DOHH2 (cell line): ENCODE measurements around the gene TNS1.

ENCODE experiments used
- H3F3A ChIP-seq: fragments of 200-600 bp; sonication (generic), shearing (Covaris generic); 2 replicates; pipeline ENCODE4 v1.6.0; 2016; ENCODE audit warnings: antibody characterized with exemption, mild to moderate bottlenecking; ENCODE audit not compliant: control insufficient read depth, insufficient read depth
- H3K27ac ChIP-seq: fragments of 200-600 bp; sonication (generic); 2 replicates; pipeline ENCODE4 v1.5.1; 2014; ENCODE audit warnings: low read depth, mild to moderate bottlenecking, low read length, moderate library complexity
- H3K27me3 ChIP-seq: fragments of 200-600 bp; sonication (generic); 2 replicates; pipeline ENCODE4 v1.6.1; 2014; ENCODE audit warnings: mild to moderate bottlenecking, low read length, mixed read lengths; ENCODE audit not compliant: control insufficient read depth
- H3K36me3 ChIP-seq: fragments of 200-600 bp; sonication (generic); 2 replicates; pipeline ENCODE4 v1.6.1; 2014; ENCODE audit warnings: mild to moderate bottlenecking, low read length, moderate library complexity, mixed read lengths; ENCODE audit not compliant: control insufficient read depth
- H3K4me1 ChIP-seq: fragments of 200-600 bp; sonication (generic); 2 replicates; pipeline ENCODE4 v1.6.1; 2014; ENCODE audit warnings: mild to moderate bottlenecking, low read length, mixed read lengths; ENCODE audit not compliant: control insufficient read depth
- H3K4me2 ChIP-seq: fragments of 200-600 bp; sonication (generic); 2 replicates; pipeline ENCODE4 v1.6.0; 2014; ENCODE audit warnings: mild to moderate bottlenecking, low read length, moderate library complexity
- H3K4me3 ChIP-seq: fragments of 200-600 bp; sonication (generic); 2 replicates; pipeline ENCODE4 v1.5.1; 2014; ENCODE audit warnings: mild to moderate bottlenecking, low read length, mixed read lengths
- H3K79me2 ChIP-seq: fragments of 200-600 bp; sonication (generic); 2 replicates; pipeline ENCODE4 v1.6.1; 2014; ENCODE audit warnings: mild to moderate bottlenecking, low read length, mixed read lengths; ENCODE audit not compliant: control insufficient read depth
- H3K9me2 ChIP-seq: fragments of 200-600 bp; sonication (generic); replicated peaks from 2 replicates; pipeline ENCODE4 v1.6.1; 2014; ENCODE audit warnings: mild to moderate bottlenecking, low read length, mixed read lengths; ENCODE audit not compliant: control insufficient read depth
- H3K9me3 ChIP-seq: fragments of 200-600 bp; sonication (generic); 2 replicates; pipeline ENCODE4 v1.6.1; 2014; ENCODE audit warnings: antibody characterized with exemption, low read length, mixed read lengths; ENCODE audit not compliant: control insufficient read depth, insufficient read depth
- H4K20me1 ChIP-seq: fragments of 200-600 bp; sonication (generic); 2 replicates; pipeline ENCODE4 v1.6.0; 2014; ENCODE audit warnings: low read depth, mild to moderate bottlenecking, antibody characterized with exemption, low read length, moderate library complexity; ENCODE audit not compliant: control insufficient read depth, insufficient read depth
- EZH2phosphoT487 ChIP-seq: fragments of 200-600 bp; sonication (generic); IDR thresholded peaks from 2 replicates; pipeline ENCODE4 v1.6.1; 2017; ENCODE audit warnings: borderline replicate concordance, mild to moderate bottlenecking, antibody characterized with exemption, low read length, moderate library complexity, mixed read lengths
- TF ChIP-seq, protein P1 (sequence below): fragments of 200-600 bp; sonication (generic); IDR thresholded peaks from one replicate; pipeline ENCODE4 v1.5.1; 2014; ENCODE audit warnings: antibody characterized with exemption, mild to moderate bottlenecking, low read depth, low read length; ENCODE audit not compliant: poor library complexity, severe bottlenecking

Gene TNS1

DNA sequence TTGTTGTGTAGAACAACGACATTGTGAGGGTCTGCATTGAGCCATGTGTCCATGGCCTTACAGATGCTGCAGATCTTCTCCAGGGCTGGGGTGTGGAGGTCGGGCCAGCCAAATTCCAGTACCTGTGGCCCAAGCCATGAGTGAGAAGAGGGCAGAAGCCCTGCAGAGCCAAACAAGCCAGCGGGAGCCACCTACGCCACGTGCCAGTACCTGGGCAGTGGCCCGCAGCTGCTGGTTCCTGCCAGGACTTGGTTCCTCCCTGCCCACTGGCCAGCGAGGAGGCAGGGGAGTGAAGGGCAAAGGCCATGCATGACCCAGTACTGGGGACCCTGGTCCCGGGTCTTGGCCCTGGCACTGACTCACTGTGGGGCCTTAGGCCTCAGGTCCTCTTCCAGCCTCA lies 109.4 kb downstream of the TNS1 start:
- H3F3A ChIP-seq: no peaks in the 10 kb centered on the region
- no peak overlapping the region for H3K27ac ChIP-seq
- no peaks in the 10 kb centered on the region for H4K20me1 ChIP-seq
- H3K4me2 ChIP-seq: no peak overlapping the region
- H3K36me3 ChIP-seq: no peaks in the 10 kb centered on the region
- no peaks in the 10 kb centered on the region for H3K4me1 ChIP-seq
- no peaks in the 10 kb centered on the region for H3K79me2 ChIP-seq
- no peaks in the 10 kb centered on the region for H3K9me3 ChIP-seq
- no peak for TF ChIP-seq EZH2phosphoT487
- TF ChIP-seq, protein P1, sequence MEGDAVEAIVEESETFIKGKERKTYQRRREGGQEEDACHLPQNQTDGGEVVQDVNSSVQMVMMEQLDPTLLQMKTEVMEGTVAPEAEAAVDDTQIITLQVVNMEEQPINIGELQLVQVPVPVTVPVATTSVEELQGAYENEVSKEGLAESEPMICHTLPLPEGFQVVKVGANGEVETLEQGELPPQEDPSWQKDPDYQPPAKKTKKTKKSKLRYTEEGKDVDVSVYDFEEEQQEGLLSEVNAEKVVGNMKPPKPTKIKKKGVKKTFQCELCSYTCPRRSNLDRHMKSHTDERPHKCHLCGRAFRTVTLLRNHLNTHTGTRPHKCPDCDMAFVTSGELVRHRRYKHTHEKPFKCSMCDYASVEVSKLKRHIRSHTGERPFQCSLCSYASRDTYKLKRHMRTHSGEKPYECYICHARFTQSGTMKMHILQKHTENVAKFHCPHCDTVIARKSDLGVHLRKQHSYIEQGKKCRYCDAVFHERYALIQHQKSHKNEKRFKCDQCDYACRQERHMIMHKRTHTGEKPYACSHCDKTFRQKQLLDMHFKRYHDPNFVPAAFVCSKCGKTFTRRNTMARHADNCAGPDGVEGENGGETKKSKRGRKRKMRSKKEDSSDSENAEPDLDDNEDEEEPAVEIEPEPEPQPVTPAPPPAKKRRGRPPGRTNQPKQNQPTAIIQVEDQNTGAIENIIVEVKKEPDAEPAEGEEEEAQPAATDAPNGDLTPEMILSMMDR: no peak
- H3K27me3 ChIP-seq: no peaks in the 10 kb centered on the region
- H3K9me2 ChIP-seq: no peaks in the 10 kb centered on the region
- no peak overlapping the region for H3K4me3 ChIP-seq

DNA sequence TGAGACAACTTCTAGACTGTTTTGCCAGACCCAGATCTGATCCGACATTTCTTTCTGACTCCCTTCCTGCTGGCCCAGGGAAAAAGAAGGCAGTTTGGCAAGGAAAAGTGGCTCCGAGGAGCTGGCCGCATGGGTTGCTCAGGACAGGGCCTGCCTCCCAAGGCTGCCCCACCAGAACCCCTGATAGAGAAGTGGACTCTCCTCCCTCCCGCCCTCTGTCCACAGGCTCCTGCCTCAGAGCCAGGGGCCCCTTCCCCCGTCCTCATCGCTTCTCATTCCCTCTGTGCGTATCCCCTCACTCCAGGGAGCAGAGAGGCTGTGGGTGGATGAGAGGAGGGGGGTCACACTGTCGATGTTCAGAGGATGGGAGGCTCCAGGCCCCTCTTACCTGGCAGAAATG lies 110.2 kb downstream of the TNS1 start:
- no peaks in the 10 kb centered on the region for H3F3A ChIP-seq
- H3K27ac ChIP-seq: no peak overlapping the region

DNA sequence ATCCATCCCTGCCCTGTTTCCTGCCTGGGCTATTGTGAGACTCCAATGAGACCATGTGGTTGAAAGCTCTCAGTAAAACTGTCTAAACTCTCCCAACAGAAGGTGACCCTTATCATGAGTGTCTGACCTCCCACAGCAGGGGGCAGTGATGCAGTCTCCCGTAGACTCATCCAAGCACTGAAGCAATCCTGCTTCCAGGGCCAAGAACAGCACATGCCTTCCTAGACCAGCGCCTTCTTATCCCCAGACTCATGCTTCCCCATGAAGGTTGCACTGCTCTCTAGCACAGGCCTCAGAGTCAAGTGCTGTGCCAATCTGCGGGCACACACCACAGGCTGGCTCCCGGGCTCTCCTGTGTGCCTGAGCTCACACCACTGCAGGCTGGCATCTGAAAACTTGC lies 112.3 kb downstream of the TNS1 start:
- no peak overlapping the region for H3K4me3 ChIP-seq
- no peak overlapping the region for H3K4me2 ChIP-seq
- no peak for TF ChIP-seq EZH2phosphoT487
- TF ChIP-seq, protein P1: no peak
- H3K27ac ChIP-seq: no peak overlapping the region
- peaks cover 3% of the 10 kb centered on the region; the same call in 1 of the 2 replicates for H3K4me1 ChIP-seq
- no peaks in the 10 kb centered on the region for H3K36me3 ChIP-seq
- no peaks in the 10 kb centered on the region for H3F3A ChIP-seq
- H3K79me2 ChIP-seq: no peaks in the 10 kb centered on the region
- H3K9me2 ChIP-seq: no peaks in the 10 kb centered on the region
- H3K9me3 ChIP-seq: no peaks in the 10 kb centered on the region
- H4K20me1 ChIP-seq: no peaks in the 10 kb centered on the region
- H3K27me3 ChIP-seq: no peaks in the 10 kb centered on the region

More for the DNA sequence above, 110.2 kb downstream of the TNS1 start:
- H4K20me1 ChIP-seq: no peaks in the 10 kb centered on the region
- H3K9me2 ChIP-seq: no peaks in the 10 kb centered on the region
- no peak overlapping the region for H3K4me3 ChIP-seq
- H3K36me3 ChIP-seq: no peaks in the 10 kb centered on the region
- H3K4me2 ChIP-seq: no peak overlapping the region
- H3K4me1 ChIP-seq: no peaks in the 10 kb centered on the region
- no peaks in the 10 kb centered on the region for H3K9me3 ChIP-seq
- TF ChIP-seq, protein P1: no peak
- H3K27me3 ChIP-seq: no peaks in the 10 kb centered on the region
- H3K79me2 ChIP-seq: no peaks in the 10 kb centered on the region

DNA sequence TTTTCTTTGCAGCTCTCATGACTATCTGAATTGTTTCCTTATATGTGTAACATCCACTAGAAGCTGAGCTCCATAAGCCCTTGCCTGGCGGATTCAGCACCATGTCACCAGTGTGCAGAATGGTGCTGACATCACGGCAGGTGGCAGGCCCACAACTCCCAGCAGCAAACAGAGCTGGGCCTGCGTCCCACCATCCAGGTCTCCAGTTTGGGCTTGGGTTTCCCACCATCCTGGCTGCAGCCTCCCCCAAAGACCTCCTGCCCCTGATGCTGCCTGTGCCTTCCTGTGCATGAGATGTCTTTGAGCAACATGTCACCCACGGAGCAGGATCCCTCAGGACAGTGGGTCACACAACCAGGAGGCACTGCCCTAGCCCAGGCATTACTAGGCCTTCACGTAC lies 113.1 kb downstream of the TNS1 start:
- no peak overlapping the region for H3K4me2 ChIP-seq
- no peak overlapping the region for H3K27ac ChIP-seq
- no peaks in the 10 kb centered on the region for H3K36me3 ChIP-seq
- H3K27me3 ChIP-seq: no peaks in the 10 kb centered on the region
- H3F3A ChIP-seq: no peaks in the 10 kb centered on the region
- H3K9me2 ChIP-seq: no peaks in the 10 kb centered on the region
- H3K9me3 ChIP-seq: no peaks in the 10 kb centered on the region
- TF ChIP-seq EZH2phosphoT487: no peak
- no peak overlapping the region for H3K4me3 ChIP-seq
- no peaks in the 10 kb centered on the region for H3K79me2 ChIP-seq
- H3K4me1 ChIP-seq: peaks cover 3% of the 10 kb centered on the region; the same call in 1 of the 2 replicates
- no peaks in the 10 kb centered on the region for H4K20me1 ChIP-seq
